ENCODE data around the gene PIGT. TPM values are rescaled to one million over a fixed set of nuclear protein-coding genes. Genes with fewer than 3 reads are reported as not detected.
A peak's percentile ranks its signal among the peaks of the same experiment; 100 is the strongest.

Gene PIGT
- polyA plus RNA-seq, 1 of the 3 experiments (the other 2 are of a cell fraction), result 144 TPM

DNA sequence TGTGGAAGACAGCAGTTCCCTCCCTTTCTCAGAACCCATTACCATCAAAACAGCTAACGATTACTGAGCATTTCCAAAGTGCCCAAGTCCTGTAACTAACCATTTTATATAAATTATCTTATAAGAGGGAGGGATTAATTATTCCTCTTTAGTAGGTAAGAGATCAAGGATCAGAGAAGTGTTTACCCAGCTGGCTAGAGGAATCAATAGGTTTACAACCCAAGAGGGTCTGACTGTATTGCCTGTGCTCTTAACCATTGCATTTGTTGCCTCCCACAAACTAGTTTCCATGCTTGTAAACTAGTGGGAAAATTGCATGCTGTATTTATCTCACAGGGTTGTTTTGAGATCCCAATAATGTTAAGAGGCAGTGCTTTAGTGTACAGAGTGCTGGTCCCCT, 11.5 kb upstream of the PIGT start:
- DNase-seq, result no peak
- no peaks in the 10 kb centered on the region for H3K27me3 ChIP-seq (ENCODE audit: insufficient read depth)
- POLR2A ChIA-PET, result no interaction called here

DNA sequence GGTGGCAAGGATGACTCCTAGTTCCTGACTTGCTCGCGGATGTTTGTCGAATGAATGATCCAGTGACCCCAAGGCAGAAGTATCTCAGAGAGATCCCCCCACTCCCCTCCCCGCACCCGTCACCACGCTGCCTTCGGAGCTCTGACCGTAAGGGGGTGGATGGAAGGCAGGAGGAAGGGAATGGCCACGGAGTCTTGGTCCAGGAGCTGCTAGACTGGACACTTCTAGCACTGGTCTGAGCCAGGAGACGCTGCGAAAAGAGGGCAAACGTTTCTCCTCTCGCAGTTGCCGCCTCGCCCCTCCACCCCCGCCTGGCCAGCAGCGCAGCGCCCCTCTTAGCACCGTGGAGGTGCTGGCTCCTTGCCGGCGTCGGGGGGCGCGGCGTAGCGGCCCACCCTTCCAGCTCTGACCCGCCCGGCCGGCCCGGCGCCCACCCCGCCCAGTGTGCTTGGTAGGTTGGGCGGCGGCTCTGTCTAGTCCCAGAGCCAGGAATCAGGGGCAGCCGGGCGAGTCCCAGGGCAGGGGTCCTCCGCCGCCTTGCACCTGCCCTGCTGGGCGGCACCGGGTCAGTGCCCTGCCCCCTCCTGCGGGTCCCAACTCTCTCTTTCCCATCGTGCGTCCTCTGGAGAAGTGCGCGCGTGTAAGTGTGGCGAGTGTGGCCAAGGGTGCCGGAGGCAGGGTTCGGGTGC, 10.2 kb upstream of the PIGT start:
- no peaks in the 10 kb centered on the region for H3F3A ChIP-seq (replicated peaks; ENCODE audit: insufficient read depth)
- H3K9me3 ChIP-seq, result no peaks in the 10 kb centered on the region
- no peak for TF ChIP-seq USF2 (IDR thresholded peaks at IDR 0.05; ENCODE audit: borderline replicate concordance, low read depth, low read length)
- TF ChIP-seq GATA2 (CRISPR knock-in tag; IDR thresholded peaks at IDR 0.05), result no peak
- TF ChIP-seq ZBTB33 (IDR thresholded peaks at IDR 0.05; ENCODE audit: borderline replicate concordance, low read depth), result no peak
- POLR2A ChIA-PET, result interaction anchor here (0.6 to 1.1 kb wide), 2 partner anchors 9 to 43 kb away, joined by 3 read pairs; partner anchors contain the start of gene SYS1
- 28% methylated on average over 13 of the region's 49 CpGs for WGBS (ENCODE audit: low lambda C conversion rate)
- no peaks in the 10 kb centered on the region for H3K9me2 ChIP-seq
- peak overlapping the region; percentile 72; the same call in 1 of the 2 replicates for H2AFZ ChIP-seq (ENCODE audit: low read depth)
- H3K27ac ChIP-seq (ENCODE audit: low read depth in 2 of 2, low read length in 1 of 2), result no peak overlapping the region; a peak in 1 of 4 replicates
- peaks cover 4 to 13% of the 10 kb centered on the region in 2 experiments for H3K36me3 ChIP-seq (replicated peaks in 1 of 2; ENCODE audit: control insufficient read depth in 1 of 2, insufficient read depth in 2 of 2, low read length in 1 of 2)
- peak overlapping the region; percentile 57 for H3K9ac ChIP-seq
- no peaks in the 10 kb centered on the region for H3K27me3 ChIP-seq (ENCODE audit: insufficient read depth)
- H3K4me3 ChIP-seq (ENCODE audit: low read depth in 2 of 2, low read length in 1 of 2), result peak overlapping the region; percentile 66 to 76
- DNase-seq, result peak; percentile 75
- no peaks in the 10 kb centered on the region for H3K79me2 ChIP-seq (ENCODE audit: insufficient read depth)
- no peaks in the 10 kb centered on the region for H4K20me1 ChIP-seq (ENCODE audit: insufficient read depth)
- H3K4me2 ChIP-seq, result peak overlapping the region; percentile 96
- H3K4me1 ChIP-seq (ENCODE audit: control insufficient read depth in 1 of 2, insufficient read depth in 2 of 2, low read depth in 1 of 2, low read length in 1 of 2), result peaks cover 0 to 8% of the 10 kb centered on the region in 2 experiments; a peak in 1 of 4 replicates
- CTCF ChIA-PET, result interaction anchor here (3.1 to 4.6 kb wide), 3 partner anchors 31 to 44 kb away, joined by 11 to 40 read pairs (median 12); partner anchors contain the start of gene SYS1

More for the DNA sequence above, 11.5 kb upstream of the PIGT start:
- Histone ChIP-seq H3K79me2 (ENCODE audit: insufficient read depth) (no peaks in the 10 kb centered on the region), H3K4me2 (no peak overlapping the region), H3K4me1 (ENCODE audit: control insufficient read depth in 1 of 2, insufficient read depth in 2 of 2, low read depth in 1 of 2, low read length in 1 of 2) (peaks cover 0 to 8% of the 10 kb centered on the region in 2 experiments; a peak in 1 of 4 replicates), H3K4me3 (ENCODE audit: low read depth in 2 of 2, low read length in 1 of 2) (no peak overlapping the region), H3K9me2 (no peaks in the 10 kb centered on the region), H2AFZ (ENCODE audit: low read depth) (no peak overlapping the region), H4K20me1 (ENCODE audit: insufficient read depth) (no peaks in the 10 kb centered on the region), H3K27ac (ENCODE audit: low read depth in 2 of 2, low read length in 1 of 2) (no peak overlapping the region), H3F3A (replicated peaks; ENCODE audit: insufficient read depth) (no peaks in the 10 kb centered on the region), H3K36me3 (replicated peaks in 1 of 2; ENCODE audit: control insufficient read depth in 1 of 2, insufficient read depth in 2 of 2, low read length in 1 of 2) (peaks cover 3 to 8% of the 10 kb centered on the region in 2 experiments), H3K9ac (no peak overlapping the region), H3K9me3 (0 out of 2 replicates have a peak, but pooled peaks cover 5% of the 10 kb centered on the region)
- TF ChIP-seq RFX5 (IDR thresholded peaks at IDR 0.05; ENCODE audit: low read length) (no peak), TAF1 (IDR thresholded peaks at IDR 0.05; ENCODE audit: borderline replicate concordance, low read depth, low read length) (no peak), MEF2A (IDR thresholded peaks at IDR 0.05; ENCODE audit: borderline replicate concordance, low read depth) (no peak), EP300 (IDR thresholded peaks at IDR 0.05; ENCODE audit: borderline replicate concordance in 1 of 2, low read depth in 1 of 2, low read length in 1 of 2) (no peak)
- TF ChIP-seq, protein P1, sequence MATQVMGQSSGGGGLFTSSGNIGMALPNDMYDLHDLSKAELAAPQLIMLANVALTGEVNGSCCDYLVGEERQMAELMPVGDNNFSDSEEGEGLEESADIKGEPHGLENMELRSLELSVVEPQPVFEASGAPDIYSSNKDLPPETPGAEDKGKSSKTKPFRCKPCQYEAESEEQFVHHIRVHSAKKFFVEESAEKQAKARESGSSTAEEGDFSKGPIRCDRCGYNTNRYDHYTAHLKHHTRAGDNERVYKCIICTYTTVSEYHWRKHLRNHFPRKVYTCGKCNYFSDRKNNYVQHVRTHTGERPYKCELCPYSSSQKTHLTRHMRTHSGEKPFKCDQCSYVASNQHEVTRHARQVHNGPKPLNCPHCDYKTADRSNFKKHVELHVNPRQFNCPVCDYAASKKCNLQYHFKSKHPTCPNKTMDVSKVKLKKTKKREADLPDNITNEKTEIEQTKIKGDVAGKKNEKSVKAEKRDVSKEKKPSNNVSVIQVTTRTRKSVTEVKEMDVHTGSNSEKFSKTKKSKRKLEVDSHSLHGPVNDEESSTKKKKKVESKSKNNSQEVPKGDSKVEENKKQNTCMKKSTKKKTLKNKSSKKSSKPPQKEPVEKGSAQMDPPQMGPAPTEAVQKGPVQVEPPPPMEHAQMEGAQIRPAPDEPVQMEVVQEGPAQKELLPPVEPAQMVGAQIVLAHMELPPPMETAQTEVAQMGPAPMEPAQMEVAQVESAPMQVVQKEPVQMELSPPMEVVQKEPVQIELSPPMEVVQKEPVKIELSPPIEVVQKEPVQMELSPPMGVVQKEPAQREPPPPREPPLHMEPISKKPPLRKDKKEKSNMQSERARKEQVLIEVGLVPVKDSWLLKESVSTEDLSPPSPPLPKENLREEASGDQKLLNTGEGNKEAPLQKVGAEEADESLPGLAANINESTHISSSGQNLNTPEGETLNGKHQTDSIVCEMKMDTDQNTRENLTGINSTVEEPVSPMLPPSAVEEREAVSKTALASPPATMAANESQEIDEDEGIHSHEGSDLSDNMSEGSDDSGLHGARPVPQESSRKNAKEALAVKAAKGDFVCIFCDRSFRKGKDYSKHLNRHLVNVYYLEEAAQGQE (IDR thresholded peaks at IDR 0.05; ENCODE audit: low read depth, low read length), result no peak
- TF ChIP-seq, protein P2, sequence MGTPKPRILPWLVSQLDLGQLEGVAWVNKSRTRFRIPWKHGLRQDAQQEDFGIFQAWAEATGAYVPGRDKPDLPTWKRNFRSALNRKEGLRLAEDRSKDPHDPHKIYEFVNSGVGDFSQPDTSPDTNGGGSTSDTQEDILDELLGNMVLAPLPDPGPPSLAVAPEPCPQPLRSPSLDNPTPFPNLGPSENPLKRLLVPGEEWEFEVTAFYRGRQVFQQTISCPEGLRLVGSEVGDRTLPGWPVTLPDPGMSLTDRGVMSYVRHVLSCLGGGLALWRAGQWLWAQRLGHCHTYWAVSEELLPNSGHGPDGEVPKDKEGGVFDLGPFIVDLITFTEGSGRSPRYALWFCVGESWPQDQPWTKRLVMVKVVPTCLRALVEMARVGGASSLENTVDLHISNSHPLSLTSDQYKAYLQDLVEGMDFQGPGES (IDR thresholded peaks at IDR 0.05; ENCODE audit: low read depth, low read length), result no peak
- CTCF ChIA-PET, result interaction anchor here (0.9 to 4.6 kb wide), 5 partner anchors 11 to 42 kb away, joined by 3 to 40 read pairs (median 11); partner anchors contain the start of gene SYS1
- WGBS (ENCODE audit: low lambda C conversion rate), result 88% methylated on average over 1 of the region's 1 CpG

Measured in SK-N-SH (cell line).